GM12878 (cell line): Measurements from ENCODE around the gene IL34. TPM values are rescaled to one million over a fixed set of nuclear protein-coding genes. Genes with fewer than 3 reads are reported as not detected.

Experiments
- DPF2 ChIP-seq: fragments of 450-650 bp; IDR thresholded peaks from 2 replicates; pipeline ENCODE4 v1.6.1; 2017; ENCODE audit warnings: mild to moderate bottlenecking
- IKZF1 ChIP-seq: fragments of 450-650 bp; conservative IDR thresholded peaks from 2 replicates; pipeline ENCODE4 v1.6.1; 2017; ENCODE audit warnings: antibody characterized with exemption, mild to moderate bottlenecking
- NR2C2 ChIP-seq: IDR thresholded peaks from 2 replicates; pipeline ENCODE4 v1.6.1; 2011; ENCODE audit warnings: borderline replicate concordance, low read depth; ENCODE audit not compliant: control insufficient read depth, insufficient read length
- PRDM15 ChIP-seq: fragments of 450-650 bp; formaldehyde crosslinking; IDR thresholded peaks from 2 replicates; pipeline ENCODE4 v1.4.0; 2020; ENCODE audit warnings: mild to moderate bottlenecking, moderate library complexity
- RELB ChIP-seq: fragments of 450-650 bp; IDR thresholded peaks from 2 replicates; pipeline ENCODE4 v1.6.1; 2017; ENCODE audit warnings: low read depth, mild to moderate bottlenecking, moderate library complexity
- SP1 ChIP-seq: IDR thresholded peaks from one replicate; pipeline ENCODE4 v1.6.1; 2011; ENCODE audit warnings: low read depth, low read length
- SREBF2 ChIP-seq: IDR thresholded peaks from 2 replicates; pipeline ENCODE4 v1.6.1; 2012; ENCODE audit warnings: mild to moderate bottlenecking, low read length
- ZNF217 ChIP-seq: fragments of 450-650 bp; IDR thresholded peaks from 2 replicates; pipeline ENCODE4 v1.6.1; 2017; ENCODE audit warnings: antibody characterized with exemption, mild to moderate bottlenecking
- polyA plus RNA-seq, 11 experiments: library from polyadenylated mRNA; depleted of rRNA in 4 of 11; unstranded in 6 of 11; stranded (reverse) in 5 of 11; fragments of >200 nt; fragmentation: Nextera tagmentation in 4 of 11; fragmentation: Illumina TruSeq in 1 of 11; extraction: Ambion mirVana in 4 of 11; extraction: Trizol in 1 of 11; gene quantifications; 1 replicate in 1 of 11; 2 replicates in 10 of 11; pipeline versions ENCODE4 v1.2.1 to v1.2.3, GENCODE V29; 2011 to 2016; ENCODE audit warnings: inconsistent platforms in 2 of 11, missing spikeins in 2 of 11, low read depth in 1 of 11
- total RNA-seq, 4 experiments: library from RNA; depleted of rRNA in 3 of 4; stranded (reverse); fragments of >200 nt in 3 of 4; fragmentation: Illumina TruSeq in 1 of 4; extraction: Trizol in 1 of 4; gene quantifications; 2 replicates each; pipeline versions ENCODE4 v1.2.1 to v1.2.3, GENCODE V29; 2013 to 2021
- TF ChIP-seq, protein P1 (sequence below): fragments of 450-650 bp; IDR thresholded peaks from 2 replicates; pipeline ENCODE4 v1.6.1; 2016; ENCODE audit warnings: mild to moderate bottlenecking

IL34 gene
- total and polyA plus RNA-seq, 10 of the 15 experiments (the other 5 are each of a cell fraction or from before 2014, with no cell fraction given), result 0.27 to 0.40 TPM; not detected in 8

DNA sequence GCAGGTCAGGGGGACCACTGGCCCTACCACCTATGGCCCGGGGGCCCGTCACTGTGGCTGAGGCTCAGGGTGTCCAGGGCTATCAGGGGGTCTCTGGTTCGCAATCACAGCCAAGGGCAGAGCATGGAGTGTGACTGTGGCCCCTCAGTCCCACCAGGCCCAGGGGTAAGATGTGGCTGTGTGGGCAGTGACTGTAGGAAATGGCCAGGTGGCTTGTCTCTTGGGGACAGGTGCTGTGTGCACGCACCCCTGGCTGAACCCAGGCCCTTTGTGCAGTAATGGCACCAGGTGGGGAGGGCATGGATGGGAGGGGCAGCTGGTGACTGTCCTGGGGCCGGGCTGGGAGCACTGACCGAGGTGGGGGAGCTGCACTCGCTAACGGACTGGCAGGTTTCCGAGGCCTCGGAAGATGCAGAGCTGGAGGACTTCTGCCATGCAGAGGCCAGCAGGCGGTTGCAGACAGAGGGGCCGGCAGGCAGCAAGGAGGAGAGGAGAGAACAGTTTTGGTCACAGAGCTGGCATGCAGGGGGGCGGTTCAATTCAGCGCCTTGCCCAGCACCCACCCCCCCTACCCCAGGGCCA, 18.8 kb downstream of the IL34 start (continued):
- TF ChIP-seq, protein P1, sequence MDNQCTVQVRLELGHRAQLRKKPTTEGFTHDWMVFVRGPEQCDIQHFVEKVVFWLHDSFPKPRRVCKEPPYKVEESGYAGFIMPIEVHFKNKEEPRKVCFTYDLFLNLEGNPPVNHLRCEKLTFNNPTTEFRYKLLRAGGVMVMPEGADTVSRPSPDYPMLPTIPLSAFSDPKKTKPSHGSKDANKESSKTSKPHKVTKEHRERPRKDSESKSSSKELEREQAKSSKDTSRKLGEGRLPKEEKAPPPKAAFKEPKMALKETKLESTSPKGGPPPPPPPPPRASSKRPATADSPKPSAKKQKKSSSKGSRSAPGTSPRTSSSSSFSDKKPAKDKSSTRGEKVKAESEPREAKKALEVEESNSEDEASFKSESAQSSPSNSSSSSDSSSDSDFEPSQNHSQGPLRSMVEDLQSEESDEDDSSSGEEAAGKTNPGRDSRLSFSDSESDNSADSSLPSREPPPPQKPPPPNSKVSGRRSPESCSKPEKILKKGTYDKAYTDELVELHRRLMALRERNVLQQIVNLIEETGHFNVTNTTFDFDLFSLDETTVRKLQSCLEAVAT, result no peak
- TF ChIP-seq DPF2 (no peak), IKZF1 (no peak), ZNF217 (no peak), PRDM15 (CRISPR knock-in tag) (no peak), NR2C2 (no peak), SREBF2 (no peak), RELB (no peak), SP1 (no peak)
